Measurements from ENCODE around the gene CTTNBP2.

Gene CTTNBP2

GRCh38 chr7:117806011-117806410 lies 67.2 kb downstream of the CTTNBP2 start:
- Histone ChIP-seq H3K18ac (ENCODE audit: low read depth in 1 of 2, low read length in 2 of 2) (no peak overlapping the region), H2AK5ac (ENCODE audit: low read length, severe bottlenecking) (peak overlapping the region; percentile 68), H4K91ac (ENCODE audit: low read length) (no peak overlapping the region), H3K4me2 (ENCODE audit: low read length, poor library complexity, severe bottlenecking) (no peak overlapping the region), H3K36me3 (ENCODE audit: control insufficient read depth in 1 of 2, insufficient read depth in 2 of 2, low read depth in 1 of 2, low read length in 2 of 2) (no peaks in the 10 kb centered on the region), H3K9ac (ENCODE audit: low read length) (no peak overlapping the region), H2BK15ac (ENCODE audit: low read depth, poor library complexity, severe bottlenecking) (no peak overlapping the region), H2BK12ac (ENCODE audit: low read length in 2 of 2) (no peak overlapping the region), H3K4ac (ENCODE audit: low read depth in 1 of 2, low read length in 2 of 2) (no peak overlapping the region), H3K79me1 (replicated peaks; ENCODE audit: low read length, poor library complexity, severe bottlenecking) (peaks cover 4% of the 10 kb centered on the region), H3K23ac (ENCODE audit: low read length in 2 of 2) (no peak overlapping the region), H3K14ac (ENCODE audit: low read length in 2 of 2) (no peak overlapping the region), H4K8ac (ENCODE audit: low read length) (no peak overlapping the region), H2BK120ac (ENCODE audit: low read depth, low read length) (no peak overlapping the region), H3K27me3 (ENCODE audit: control insufficient read depth in 1 of 2, insufficient read depth in 1 of 2, low read length in 2 of 2) (no peaks in the 10 kb centered on the region), H2AFZ (ENCODE audit: low read depth, low read length) (no peak overlapping the region), H2BK5ac (ENCODE audit: low read depth, low read length, poor library complexity, severe bottlenecking) (no peak overlapping the region), H3K4me3 (ENCODE audit: insufficient read depth in 1 of 2, low read depth in 1 of 2, low read length in 2 of 2) (no peak overlapping the region), H3K27ac (ENCODE audit: low read length, poor library complexity, severe bottlenecking) (no peak overlapping the region), H3K9me3 (ENCODE audit: control insufficient read depth, low read length) (no peaks in the 10 kb centered on the region), H3K4me1 (ENCODE audit: control insufficient read depth, insufficient read depth, low read depth, low read length) (peaks cover 7% of the 10 kb centered on the region)
- 98% methylated on average over 5 of the region's 5 CpGs for WGBS
- DNase-seq, result no peak

DNA sequence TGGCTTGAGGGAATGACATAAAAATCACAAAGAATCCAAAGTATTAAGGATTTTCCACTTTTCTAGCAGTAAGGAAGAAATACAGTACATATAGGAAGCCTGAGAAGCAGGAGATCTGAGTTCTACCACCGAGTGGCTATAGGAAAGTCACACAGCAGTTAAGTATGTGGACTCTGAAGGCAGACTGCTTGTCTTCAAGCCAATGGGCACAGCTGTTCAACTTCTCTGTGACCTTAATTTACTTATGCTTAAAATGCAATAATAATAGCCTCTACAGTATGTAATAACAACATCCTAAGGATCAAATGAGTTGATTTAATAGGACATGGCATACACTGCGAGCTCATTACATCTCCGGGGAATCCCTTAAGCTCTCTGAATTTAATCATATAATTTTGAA lies 68.0 kb downstream of the CTTNBP2 start:
- H3K14ac ChIP-seq (ENCODE audit: low read length in 2 of 2), result no peak overlapping the region
- H2BK12ac ChIP-seq (ENCODE audit: low read length in 2 of 2), result no peak overlapping the region
- no peak overlapping the region for H3K4ac ChIP-seq (ENCODE audit: low read depth in 1 of 2, low read length in 2 of 2)
- no peak overlapping the region for H2BK120ac ChIP-seq (ENCODE audit: low read depth, low read length)
- no peak overlapping the region for H3K4me2 ChIP-seq (ENCODE audit: low read length, poor library complexity, severe bottlenecking)
- no peaks in the 10 kb centered on the region for H3K27me3 ChIP-seq (ENCODE audit: control insufficient read depth in 1 of 2, insufficient read depth in 1 of 2, low read length in 2 of 2)
- no peak overlapping the region for H3K27ac ChIP-seq (ENCODE audit: low read length, poor library complexity, severe bottlenecking)
- WGBS, result 91% methylated on average over 3 of the region's 3 CpGs
- H3K4me3 ChIP-seq (ENCODE audit: insufficient read depth in 1 of 2, low read depth in 1 of 2, low read length in 2 of 2), result no peak overlapping the region
- DNase-seq, result no peak
- H2BK15ac ChIP-seq (ENCODE audit: low read depth, poor library complexity, severe bottlenecking), result no peak overlapping the region
- H3K18ac ChIP-seq (ENCODE audit: low read depth in 1 of 2, low read length in 2 of 2), result no peak overlapping the region
- no peak overlapping the region for H3K9ac ChIP-seq (ENCODE audit: low read length)
- H4K8ac ChIP-seq (ENCODE audit: low read length), result no peak overlapping the region
- no peak overlapping the region for H2BK5ac ChIP-seq (ENCODE audit: low read depth, low read length, poor library complexity, severe bottlenecking)
- H3K23ac ChIP-seq (ENCODE audit: low read length in 2 of 2), result no peak overlapping the region
- H4K91ac ChIP-seq (ENCODE audit: low read length), result no peak overlapping the region
- no peak overlapping the region for H2AK5ac ChIP-seq (ENCODE audit: low read length, severe bottlenecking)
- H3K4me1 ChIP-seq (ENCODE audit: control insufficient read depth, insufficient read depth, low read depth, low read length), result peaks cover 5% of the 10 kb centered on the region
- no peaks in the 10 kb centered on the region for H3K9me3 ChIP-seq (ENCODE audit: control insufficient read depth, low read length)
- H2AFZ ChIP-seq (ENCODE audit: low read depth, low read length), result no peak overlapping the region
- H3K36me3 ChIP-seq (ENCODE audit: control insufficient read depth in 1 of 2, insufficient read depth in 2 of 2, low read depth in 1 of 2, low read length in 2 of 2), result no peaks in the 10 kb centered on the region
- H3K79me1 ChIP-seq (replicated peaks; ENCODE audit: low read length, poor library complexity, severe bottlenecking), result peaks cover 4% of the 10 kb centered on the region

DNA sequence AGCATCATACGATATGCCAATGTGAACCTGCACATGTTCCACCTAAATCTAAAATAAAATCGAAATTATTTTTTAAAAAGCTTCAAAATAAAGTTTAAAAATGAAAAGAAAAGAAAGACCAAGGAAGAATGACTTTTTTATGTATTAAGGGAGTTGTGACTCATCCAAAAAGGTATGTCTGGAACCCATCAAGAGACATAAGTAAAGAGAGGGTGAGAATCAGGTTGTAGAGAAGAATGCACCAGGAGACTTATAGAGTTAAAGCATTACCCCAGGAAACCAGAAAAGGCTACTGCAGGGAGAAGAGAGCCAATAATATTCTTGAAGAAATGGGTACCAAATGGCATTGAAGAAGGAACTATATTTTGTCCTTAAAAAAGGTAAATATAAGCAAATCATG lies 69.8 kb downstream of the CTTNBP2 start:
- Histone ChIP-seq H2BK15ac (ENCODE audit: low read depth, poor library complexity, severe bottlenecking) (no peak overlapping the region), H3K4me3 (ENCODE audit: insufficient read depth in 1 of 2, low read depth in 1 of 2, low read length in 2 of 2) (no peak overlapping the region), H4K8ac (ENCODE audit: low read length) (no peak overlapping the region), H3K79me1 (replicated peaks; ENCODE audit: low read length, poor library complexity, severe bottlenecking) (peaks cover 4% of the 10 kb centered on the region), H3K36me3 (ENCODE audit: control insufficient read depth in 1 of 2, insufficient read depth in 2 of 2, low read depth in 1 of 2, low read length in 2 of 2) (no peaks in the 10 kb centered on the region), H3K4me1 (ENCODE audit: control insufficient read depth, insufficient read depth, low read depth, low read length) (peaks cover 3% of the 10 kb centered on the region), H2BK5ac (ENCODE audit: low read depth, low read length, poor library complexity, severe bottlenecking) (no peak overlapping the region), H3K18ac (ENCODE audit: low read depth in 1 of 2, low read length in 2 of 2) (no peak overlapping the region), H2BK12ac (ENCODE audit: low read length in 2 of 2) (no peak overlapping the region), H3K14ac (ENCODE audit: low read length in 2 of 2) (no peak overlapping the region), H3K27ac (ENCODE audit: low read length, poor library complexity, severe bottlenecking) (no peak overlapping the region), H2BK120ac (ENCODE audit: low read depth, low read length) (no peak overlapping the region), H3K9ac (ENCODE audit: low read length) (no peak overlapping the region), H3K9me3 (ENCODE audit: control insufficient read depth, low read length) (no peaks in the 10 kb centered on the region), H2AFZ (ENCODE audit: low read depth, low read length) (no peak overlapping the region), H2AK5ac (ENCODE audit: low read length, severe bottlenecking) (no peak overlapping the region), H4K91ac (ENCODE audit: low read length) (no peak overlapping the region), H3K23ac (ENCODE audit: low read length in 2 of 2) (no peak overlapping the region), H3K27me3 (ENCODE audit: control insufficient read depth in 1 of 2, insufficient read depth in 1 of 2, low read length in 2 of 2) (no peaks in the 10 kb centered on the region), H3K4me2 (ENCODE audit: low read length, poor library complexity, severe bottlenecking) (no peak overlapping the region), H3K4ac (ENCODE audit: low read depth in 1 of 2, low read length in 2 of 2) (no peak overlapping the region)
- WGBS, result no CpG with 5 or more reads among the region's 2 CpGs
- DNase-seq, result no peak

DNA sequence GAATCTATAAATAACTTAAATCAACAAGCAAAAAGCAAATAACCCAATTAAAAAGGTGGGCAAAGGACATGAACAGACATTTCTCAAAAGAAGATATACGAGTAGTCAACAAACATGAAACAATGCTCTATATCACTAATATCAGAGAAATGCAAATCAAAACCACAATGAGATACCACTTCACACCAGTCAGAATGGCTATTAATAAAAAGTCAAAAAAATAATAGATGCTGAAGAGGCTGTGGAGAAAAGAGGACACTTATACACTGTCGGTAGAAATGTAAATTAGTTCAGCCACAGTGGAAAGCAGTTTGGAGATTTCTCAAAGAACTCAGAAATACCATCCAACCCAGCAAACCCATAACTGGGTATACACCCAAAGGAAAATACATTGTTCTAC lies 70.6 kb downstream of the CTTNBP2 start:
- H3K18ac ChIP-seq (ENCODE audit: low read depth in 1 of 2, low read length in 2 of 2), result no peak overlapping the region
- no peak overlapping the region for H2BK120ac ChIP-seq (ENCODE audit: low read depth, low read length)
- no peak overlapping the region for H3K4me2 ChIP-seq (ENCODE audit: low read length, poor library complexity, severe bottlenecking)
- peaks cover 3% of the 10 kb centered on the region for H3K4me1 ChIP-seq (ENCODE audit: control insufficient read depth, insufficient read depth, low read depth, low read length)
- H3K9me3 ChIP-seq (ENCODE audit: control insufficient read depth, low read length), result no peaks in the 10 kb centered on the region
- H3K9ac ChIP-seq (ENCODE audit: low read length), result no peak overlapping the region
- no peak overlapping the region for H2BK12ac ChIP-seq (ENCODE audit: low read length in 2 of 2)
- H3K79me1 ChIP-seq (replicated peaks; ENCODE audit: low read length, poor library complexity, severe bottlenecking), result peaks cover 4% of the 10 kb centered on the region
- WGBS, result 86% methylated on average over 2 of the region's 2 CpGs
- no peak overlapping the region for H3K23ac ChIP-seq (ENCODE audit: low read length in 2 of 2)
- H3K14ac ChIP-seq (ENCODE audit: low read length in 2 of 2), result no peak overlapping the region
- no peak for DNase-seq
- H3K27ac ChIP-seq (ENCODE audit: low read length, poor library complexity, severe bottlenecking), result no peak overlapping the region
- H4K8ac ChIP-seq (ENCODE audit: low read length), result no peak overlapping the region
- no peak overlapping the region for H2BK5ac ChIP-seq (ENCODE audit: low read depth, low read length, poor library complexity, severe bottlenecking)
- H3K36me3 ChIP-seq (ENCODE audit: control insufficient read depth in 1 of 2, insufficient read depth in 2 of 2, low read depth in 1 of 2, low read length in 2 of 2), result no peaks in the 10 kb centered on the region
- no peak overlapping the region for H4K91ac ChIP-seq (ENCODE audit: low read length)
- H2AFZ ChIP-seq (ENCODE audit: low read depth, low read length), result no peak overlapping the region
- no peaks in the 10 kb centered on the region for H3K27me3 ChIP-seq (ENCODE audit: control insufficient read depth in 1 of 2, insufficient read depth in 1 of 2, low read length in 2 of 2)
- H2BK15ac ChIP-seq (ENCODE audit: low read depth, poor library complexity, severe bottlenecking), result no peak overlapping the region
- no peak overlapping the region for H3K4ac ChIP-seq (ENCODE audit: low read depth in 1 of 2, low read length in 2 of 2)
- H3K4me3 ChIP-seq (ENCODE audit: insufficient read depth in 1 of 2, low read depth in 1 of 2, low read length in 2 of 2), result no peak overlapping the region
- H2AK5ac ChIP-seq (ENCODE audit: low read length, severe bottlenecking), result no peak overlapping the region
